IPS DF 6.9 (cell line): Measurements from ENCODE around the gene SMAD3.
A peak's percentile ranks its signal among the peaks of the same experiment; 100 is the strongest.

Source experiments
- DNase-seq: peaks from one replicate; pipeline ENCODE4 v3.0.0-alpha.2; 2013; ENCODE audit warnings: low read depth, low spot score
- H3K27ac ChIP-seq: one replicate; pipeline ENCODE4 v1.5.1; 2013; ENCODE audit warnings: low read length, control low read depth
- H3K27me3 ChIP-seq: 2 replicates; pipeline ENCODE4 v1.6.1; 2013; ENCODE audit warnings: mild to moderate bottlenecking, low read length; ENCODE audit not compliant: control insufficient read depth, insufficient read depth
- H3K36me3 ChIP-seq: 2 replicates; pipeline ENCODE4 v1.6.1; 2013; ENCODE audit warnings: low read length; ENCODE audit not compliant: control insufficient read depth, insufficient read depth
- H3K4me1 ChIP-seq: 2 replicates; pipeline ENCODE4 v1.6.1; 2013; ENCODE audit warnings: low read length; ENCODE audit not compliant: control insufficient read depth, insufficient read depth
- H3K4me3 ChIP-seq: 2 replicates; pipeline ENCODE4 v1.5.1; 2013; ENCODE audit warnings: mild to moderate bottlenecking, low read length
- H3K9me3 ChIP-seq: 2 replicates; pipeline ENCODE4 v1.6.1; 2013; ENCODE audit warnings: low read length, inconsistent platforms; ENCODE audit not compliant: control insufficient read depth, insufficient read depth
- WGBS: extraction: QIAGEN DNeasy Blood & Tissue Kit; methylation state at CpG from one replicate; pipeline ENCODE4 v1.1.7; 2013; ENCODE audit warnings: mixed read lengths, missing lambda C conversion rate; ENCODE audit not compliant: insufficient read length, insufficient coverage; 5-methylcytosine and 5-hydroxymethylcytosine counted together

Gene SMAD3

GRCh38 chr15:67063689-67064606 lies 1.5 kb upstream of the SMAD3 start:
- no CpG with 5 or more reads among the region's 33 CpGs for WGBS
- peaks cover 17% of the 10 kb centered on the region; the same call in 1 of the 2 replicates for H3K27me3 ChIP-seq
- DNase-seq = no peak
- H3K4me3 ChIP-seq = no peak overlapping the region; the same call in 1 of the 2 replicates
- no peaks in the 10 kb centered on the region for H3K36me3 ChIP-seq
- no peak overlapping the region for H3K27ac ChIP-seq
- no peaks in the 10 kb centered on the region for H3K9me3 ChIP-seq
- H3K4me1 ChIP-seq = peaks cover 8% of the 10 kb centered on the region

- Histone ChIP-seq H3K4me3 (peak overlapping the region; percentile 58; the same call in 1 of the 2 replicates), H3K36me3 (no peaks in the 10 kb centered on the region), H3K9me3 (no peaks in the 10 kb centered on the region), H3K4me1 (peaks cover 8% of the 10 kb centered on the region), H3K27me3 (peaks cover 17% of the 10 kb centered on the region; the same call in 1 of the 2 replicates), H3K27ac (no peak overlapping the region)
- no CpG with 5 or more reads among the region's 75 CpGs for WGBS
- DNase-seq = no peak
Measured at GRCh38 chr15:67064607-67065530, 533 bp upstream of the SMAD3 start.

GRCh38 chr15:67066041-67066958 lies 898 bp downstream of the SMAD3 start:
- Histone ChIP-seq H3K9me3 (no peaks in the 10 kb centered on the region), H3K36me3 (no peaks in the 10 kb centered on the region), H3K27me3 (peaks cover 17% of the 10 kb centered on the region; the same call in 1 of the 2 replicates), H3K4me1 (peaks cover 10% of the 10 kb centered on the region), H3K4me3 (peak overlapping the region; percentile 58), H3K27ac (no peak overlapping the region)
- no CpG with 5 or more reads among the region's 72 CpGs for WGBS
- DNase-seq = no peak

GRCh38 chr15:67066959-67067853 lies 1.8 kb downstream of the SMAD3 start:
- Histone ChIP-seq H3K9me3 (no peaks in the 10 kb centered on the region), H3K27me3 (peaks cover 17% of the 10 kb centered on the region; the same call in 1 of the 2 replicates), H3K4me1 (peaks cover 10% of the 10 kb centered on the region), H3K36me3 (no peaks in the 10 kb centered on the region), H3K4me3 (peak overlapping the region; percentile 58; the same call in 1 of the 2 replicates), H3K27ac (no peak overlapping the region)
- DNase-seq = no peak
- no CpG with 5 or more reads among the region's 28 CpGs for WGBS

GRCh38 chr15:67067930-67068551 lies 2.6 kb downstream of the SMAD3 start:
- WGBS = no CpG with 5 or more reads among the region's 3 CpGs
- Histone ChIP-seq H3K4me1 (peaks cover 10% of the 10 kb centered on the region), H3K27ac (no peak overlapping the region), H3K27me3 (peaks cover 12% of the 10 kb centered on the region; the same call in 1 of the 2 replicates), H3K36me3 (no peaks in the 10 kb centered on the region), H3K9me3 (no peaks in the 10 kb centered on the region), H3K4me3 (no peak overlapping the region)
- DNase-seq = no peak

GRCh38 chr15:67068710-67069400 lies 3.5 kb downstream of the SMAD3 start:
- Histone ChIP-seq H3K27ac (no peak overlapping the region), H3K4me3 (no peak overlapping the region), H3K27me3 (peaks cover 4% of the 10 kb centered on the region; the same call in 1 of the 2 replicates), H3K4me1 (peaks cover 7% of the 10 kb centered on the region), H3K36me3 (no peaks in the 10 kb centered on the region), H3K9me3 (no peaks in the 10 kb centered on the region)
- DNase-seq = no peak
- no CpG with 5 or more reads among the region's 6 CpGs for WGBS

GRCh38 chr15:67070150-67070549 lies 4.7 kb downstream of the SMAD3 start:
- Histone ChIP-seq H3K27me3 (peaks cover 3% of the 10 kb centered on the region; the same call in 1 of the 2 replicates), H3K36me3 (no peaks in the 10 kb centered on the region), H3K4me1 (peaks cover 6% of the 10 kb centered on the region), H3K4me3 (no peak overlapping the region), H3K27ac (no peak overlapping the region), H3K9me3 (no peaks in the 10 kb centered on the region)
- no CpG with 5 or more reads among the region's 5 CpGs for WGBS
- DNase-seq = no peak

- H3K4me3 ChIP-seq = no peak overlapping the region
- H3K36me3 ChIP-seq = no peaks in the 10 kb centered on the region
- H3K27ac ChIP-seq = no peak overlapping the region
- no CpG with 5 or more reads among the region's 9 CpGs for WGBS
- DNase-seq = no peak
- H3K9me3 ChIP-seq = no peaks in the 10 kb centered on the region
- peaks cover 6% of the 10 kb centered on the region for H3K4me1 ChIP-seq
- H3K27me3 ChIP-seq = peaks cover 3% of the 10 kb centered on the region; the same call in 1 of the 2 replicates
Measured at GRCh38 chr15:67070892-67071664, 5.7 kb downstream of the SMAD3 start.
